Uterine smooth muscle cell (primary cell): ENCODE measurements around the gene BMAL1. TPM values are rescaled to one million over a fixed set of nuclear protein-coding genes. Genes with fewer than 3 reads are reported as not detected.

ENCODE experiments used
- total RNA-seq: library from RNA; depleted of rRNA; stranded (reverse); fragments of >200 nt; gene quantifications from 2 replicates; pipeline ENCODE4 v1.2.3, GENCODE V29; 2014

BMAL1 gene
- 3.7 and 6.4 TPM in 2 replicates for total RNA-seq

DNA sequence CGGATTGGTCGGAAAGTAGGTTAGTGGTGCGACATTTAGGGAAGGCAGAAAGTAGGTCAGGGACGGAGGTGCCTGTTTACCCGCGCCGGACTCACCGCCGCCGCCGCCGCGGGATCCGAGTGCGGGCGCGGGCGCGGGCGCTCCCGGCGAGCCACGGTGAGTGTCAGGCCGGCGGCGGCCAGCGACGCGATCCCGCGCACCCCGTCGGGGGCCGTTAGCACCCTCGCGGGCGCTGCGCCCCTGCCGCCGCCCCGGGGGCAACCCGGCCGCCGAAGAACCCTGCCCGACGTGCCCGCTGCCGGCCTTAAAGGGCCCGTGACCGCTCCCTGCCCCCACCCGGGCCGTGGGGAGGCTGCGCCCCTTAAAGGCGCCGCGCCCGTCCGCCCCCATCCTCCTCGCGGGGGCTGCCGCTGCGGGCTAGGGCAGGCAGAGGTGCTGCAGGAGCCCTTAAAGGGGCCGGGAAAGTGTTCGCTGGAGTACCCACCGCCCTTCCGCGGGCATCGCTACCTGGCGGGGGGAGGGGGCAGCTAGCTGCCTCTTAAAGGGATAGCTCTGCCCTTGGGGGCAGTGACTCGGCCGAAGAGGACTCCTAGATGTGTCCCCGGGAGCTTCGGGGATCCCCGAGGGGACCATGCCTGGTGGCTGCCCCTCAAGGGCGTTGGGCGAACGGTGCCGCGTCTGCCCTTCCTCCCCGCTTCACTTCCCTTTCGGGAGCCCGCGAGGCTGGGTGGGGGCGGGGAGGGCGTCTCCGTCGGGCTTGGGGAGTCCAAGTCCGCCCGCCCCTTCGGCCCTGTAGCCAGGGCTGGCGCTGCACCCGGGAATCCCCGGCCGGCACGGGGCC is at the start of gene BMAL1:
BMAL1 (plus strand) TSS at position 23 of the 841 bp plus-strand sequence. CDS start 76,519 bp downstream, outside the sequence.

Other genes starting within 250 kb of the BMAL1 start
- gene BTBD10, start 185.4 kb downstream of the BMAL1 start, total RNA-seq = 72.4 and 84.1 TPM in 2 replicates
- not detected in 2 replicates for gene PTH, start 218.2 kb downstream of the BMAL1 start, total RNA-seq